Upper lobe of left lung (tissue), 6 donors: ENCODE measurements around the gene TPRN. TPM values are rescaled to one million over a fixed set of nuclear protein-coding genes. Genes with fewer than 3 reads are reported as not detected.

Experiments
- ATAC-seq, 2 donors: fragments of 200-7000 bp; cut with Tn5 transposase; one replicate each; pipeline ENCODE4 v1.9.1; 2022; ENCODE audit warnings: mild to moderate bottlenecking in 2 of 2, moderate library complexity in 2 of 2; ENCODE audit not compliant: low FRiP score in 2 of 2
- DNase-seq, 2 donors: peaks; one replicate each; pipeline ENCODE4 v3.0.0-alpha.2; 2019 to 2020
- H3K27ac ChIP-seq, 4 donors: fragments of 200-600 bp; sonication (generic); one replicate each; pipeline ENCODE4 v1.5.1; 2016 to 2019
- H3K27me3 ChIP-seq, 4 donors: fragments of 200-600 bp; sonication (generic); one replicate each; pipeline ENCODE4 v1.5.1; 2017 to 2019
- H3K36me3 ChIP-seq, 4 donors: fragments of 200-600 bp; sonication (generic); one replicate each; pipeline ENCODE4 v1.5.1; 2016 to 2019
- H3K4me1 ChIP-seq, 4 donors: fragments of 200-600 bp; sonication (generic); one replicate each; pipeline ENCODE4 v1.5.1; 2018 to 2019
- H3K4me3 ChIP-seq, 4 donors: fragments of 200-600 bp; sonication (generic); one replicate each; pipeline ENCODE4 v1.5.1; 2017 to 2019; ENCODE audit warnings: mild to moderate bottlenecking in 2 of 4, moderate library complexity in 1 of 4
- H3K9me3 ChIP-seq, 4 donors: fragments of 200-600 bp; sonication (generic); one replicate each; pipeline ENCODE4 v1.5.1; 2018 to 2019
- CTCF ChIP-seq, 6 experiments: fragments of 450-650 bp in 4 of 6; fragments of 200-600 bp in 2 of 6; sonication (generic) in 2 of 6; IDR thresholded peaks; one replicate each; pipeline ENCODE4 v1.5.1; 2016 to 2019; ENCODE audit warnings: antibody characterized with exemption in 6 of 6
- EP300 ChIP-seq, 4 donors: sonication (generic); formaldehyde crosslinking; IDR thresholded peaks; one replicate each; pipeline ENCODE4 v1.5.1; 2017; ENCODE audit warnings: antibody characterized with exemption in 4 of 4, control low read depth in 2 of 4
- POLR2A ChIP-seq, 4 donors: fragments of 450-650 bp; IDR thresholded peaks; one replicate each; pipeline ENCODE4 v1.5.1; 2016 to 2017; ENCODE audit warnings: antibody characterized with exemption in 4 of 4, mild to moderate bottlenecking in 2 of 4
- POLR2AphosphoS5 ChIP-seq, 2 donors: sonication (generic); formaldehyde crosslinking; IDR thresholded peaks; one replicate each; pipeline ENCODE4 v1.5.1; 2017; ENCODE audit warnings: antibody characterized with exemption in 2 of 2
- WGBS, 2 donors: methylation state at CpG; one replicate each; pipeline ENCODE4 v1.1.5; 2017 to 2018; 5-methylcytosine and 5-hydroxymethylcytosine counted together
- total RNA-seq, 6 donors: library from RNA; depleted of rRNA in 4 of 6; stranded (reverse); fragments of >200 nt in 4 of 6; gene quantifications; one replicate each; pipeline versions ENCODE4 v1.1.0 to v1.2.1, GENCODE V29; 2016 to 2021
- donor health status: DM: no; HTN: no; CAD: no; lungs with moderate emphysema.
- donor health status: DM: no; HTN: yes; CAD: no; lungs with severe emphysema.

The TPRN gene
- total RNA-seq, 6 donors from 2014 or later = 18.9 to 33.1 (median 27.1) TPM

- ATAC-seq (no peak), DNase-seq (no peak)
- Histone ChIP-seq H3K27me3 (no peaks in the 10 kb centered on the region), H3K36me3 (peaks cover 0 to 5% (median 2%) of the 10 kb centered on the region in 4 donors), H3K9me3 (no peaks in the 10 kb centered on the region), H3K4me1 (peaks cover 44 to 83% (median 64%) of the 10 kb centered on the region in 4 donors), H3K4me3 (no peak overlapping the region), H3K27ac (no peak overlapping the region)
- TF ChIP-seq CTCF (IDR thresholded peaks at IDR 0.05) = no peak
- TF ChIP-seq POLR2A (IDR thresholded peaks at IDR 0.05) = no peak
- TF ChIP-seq POLR2AphosphoS5 (IDR thresholded peaks at IDR 0.05) = no peak
- TF ChIP-seq EP300 (IDR thresholded peaks at IDR 0.05) = no peak
- WGBS, 2 donors = 69 to 76% methylated on average over 8 of the region's 8 CpGs
These were observed 2.4 kb upstream of the TPRN start for GRCh38 chr9:137202966-137203365.

GRCh38 chr9:137201205-137201868 lies 796 bp upstream of the TPRN start:
- ATAC-seq (no peak), DNase-seq (no peak)
- TF ChIP-seq POLR2AphosphoS5 (IDR thresholded peaks at IDR 0.05) (no peak), CTCF (IDR thresholded peaks at IDR 0.05) (no peak), EP300 (IDR thresholded peaks at IDR 0.05) (no peak), POLR2A (IDR thresholded peaks at IDR 0.05) (no peak)
- WGBS, 2 donors = 25 to 33% methylated on average over 9 to 20 of the region's 23 CpGs
- H3K4me3 ChIP-seq = peak overlapping the region; percentile 52 to 94 (median 76)
- H3K27ac ChIP-seq = peak overlapping the region; percentile 83 to 92 (median 86)
- H3K27me3 ChIP-seq = no peaks in the 10 kb centered on the region
- peaks cover 38 to 86% (median 66%) of the 10 kb centered on the region in 4 donors for H3K4me1 ChIP-seq
- H3K9me3 ChIP-seq = no peaks in the 10 kb centered on the region
- H3K36me3 ChIP-seq = peaks cover 0 to 4% (median 0%) of the 10 kb centered on the region in 4 donors

DNA sequence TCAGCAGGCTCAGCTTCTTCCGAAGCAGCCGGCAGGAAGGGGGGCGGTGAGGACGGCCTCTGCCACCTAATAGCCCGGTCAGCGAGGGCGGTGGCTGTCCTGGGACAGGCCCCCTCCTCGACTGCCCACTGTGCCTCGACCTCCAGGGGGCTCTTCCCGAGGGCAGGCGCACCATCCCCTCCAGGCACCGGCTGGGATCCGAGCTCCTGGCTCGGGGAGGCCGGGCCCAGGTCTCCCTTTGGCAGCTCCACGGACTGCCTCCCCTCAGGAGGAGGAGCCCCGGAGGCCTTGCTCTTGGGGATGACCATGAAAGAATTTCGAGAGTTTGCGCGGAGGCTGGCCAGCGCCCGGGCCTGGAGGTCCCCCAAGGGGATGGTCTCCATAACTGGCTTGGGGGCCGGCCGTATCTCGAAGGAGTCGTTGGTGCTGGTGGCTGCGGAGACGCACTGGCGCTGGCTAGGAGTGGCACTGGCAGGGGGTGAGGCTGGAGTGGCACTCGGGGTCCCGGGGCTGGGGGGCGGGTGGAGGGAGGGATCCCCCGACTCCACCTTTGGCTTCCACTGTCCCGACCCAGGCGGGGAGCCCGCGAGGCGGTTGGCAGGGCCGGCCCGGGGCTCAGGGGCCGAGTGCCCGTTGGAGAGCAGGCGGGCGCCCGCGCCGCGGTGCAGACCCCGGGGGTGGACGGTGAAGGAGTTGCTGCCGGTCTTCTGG lies 975 bp downstream of the TPRN start:
- ATAC-seq (no peak), DNase-seq (peak in 1 of 2 donors; percentile 90)
- TF ChIP-seq POLR2AphosphoS5 (IDR thresholded peaks at IDR 0.05) (no peak), POLR2A (IDR thresholded peaks at IDR 0.05) (no peak), CTCF (IDR thresholded peaks at IDR 0.05) (no peak), EP300 (IDR thresholded peaks at IDR 0.05) (no peak)
- peak overlapping the region in 3 of 4 donors; percentile 74 to 86 (median 84) for H3K27ac ChIP-seq
- peak overlapping the region; percentile 25 to 94 (median 76) for H3K4me3 ChIP-seq
- WGBS, 2 donors = 18% methylated on average over 10 to 31 of the region's 51 CpGs
- H3K4me1 ChIP-seq = peaks cover 31 to 90% (median 67%) of the 10 kb centered on the region in 4 donors
- H3K36me3 ChIP-seq = peaks cover 0 to 4% (median 0%) of the 10 kb centered on the region in 4 donors
- no peaks in the 10 kb centered on the region for H3K9me3 ChIP-seq
- H3K27me3 ChIP-seq = no peaks in the 10 kb centered on the region

DNA sequence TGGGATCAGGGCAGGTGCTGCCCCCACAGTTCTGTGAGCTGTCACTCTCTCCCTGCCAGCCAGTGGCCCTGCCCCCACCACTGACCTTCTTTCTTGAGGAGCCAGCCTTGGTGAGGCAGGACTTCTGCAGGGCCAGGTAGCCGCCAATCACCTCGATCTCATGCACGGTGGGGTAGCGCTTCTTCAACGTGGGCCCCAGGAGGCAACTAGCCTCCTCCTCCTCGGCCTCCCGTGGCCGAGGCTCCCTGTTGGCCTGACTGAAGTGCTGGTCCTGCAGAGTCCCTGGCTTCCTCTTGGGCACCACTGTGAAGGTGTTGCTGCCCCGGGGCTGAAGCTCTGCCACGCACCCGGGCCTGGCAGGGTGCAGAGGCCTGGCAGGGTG lies 1.6 kb downstream of the TPRN start:
- Histone ChIP-seq H3K4me1 (peaks cover 24 to 88% (median 66%) of the 10 kb centered on the region in 4 donors), H3K4me3 (peak overlapping the region in 3 of 4 donors; percentile 75 to 94 (median 76)), H3K27me3 (no peaks in the 10 kb centered on the region), H3K36me3 (peaks cover 0 to 1% (median 0%) of the 10 kb centered on the region in 4 donors), H3K9me3 (no peaks in the 10 kb centered on the region), H3K27ac (peak overlapping the region; percentile 58 to 86 (median 79))
- ATAC-seq = no peak
- 80 to 82% methylated on average over 8 to 11 of the region's 11 CpGs for WGBS, 2 donors
- TF ChIP-seq CTCF (IDR thresholded peaks at IDR 0.05) = no peak
- no peak for TF ChIP-seq POLR2AphosphoS5 (IDR thresholded peaks at IDR 0.05)
- TF ChIP-seq EP300 (IDR thresholded peaks at IDR 0.05) = no peak
- TF ChIP-seq POLR2A (IDR thresholded peaks at IDR 0.05) = no peak
- DNase-seq = peak in 1 of 2 donors; percentile 61
